ELF-1 (cell line): ENCODE measurements around the gene SSX4B.
"Not testable (repeated sequence)": the region's sequence is repeated elsewhere in the genome, so short reads cannot be mapped to it uniquely, and the experiment has no call there.

Source experiments
- DNase-seq: peaks from one replicate; pipeline ENCODE4 v3.0.0-alpha.2; 2016; ENCODE audit warnings: low read depth, low spot score

SSX4B gene

GRCh38 chrX:48411860-48412259, at the start of gene SSX4B:
Gene SSX4B, minus strand, starts transcription at chrX:48411960. Its CDS starts 588 bp downstream, at chrX:48411372.
- DNase-seq, result not testable (repeated sequence)

GRCh38 chrX:48460606-48461005, 48.8 kb upstream of the SSX4B start:
- no peak for DNase-seq

GRCh38 chrX:48460031-48460430, 48.3 kb upstream of the SSX4B start:
- DNase-seq, result no peak

- no peak for DNase-seq
These were observed 47.7 kb upstream of the SSX4B start for GRCh38 chrX:48459483-48459882.

- no peak for DNase-seq
These were observed 47.0 kb upstream of the SSX4B start for GRCh38 chrX:48458711-48459110.

GRCh38 chrX:48456628-48457331, 45.0 kb upstream of the SSX4B start:
- no peak for DNase-seq

- no peak for DNase-seq
These were observed 39.9 kb upstream of the SSX4B start for GRCh38 chrX:48451708-48452107.

GRCh38 chrX:48450076-48450475, 38.3 kb upstream of the SSX4B start:
- no peak for DNase-seq

GRCh38 chrX:48447201-48447600, 35.4 kb upstream of the SSX4B start:
- not testable (repeated sequence) for DNase-seq

GRCh38 chrX:48433713-48434112, 22.0 kb upstream of the SSX4B start:
- DNase-seq, result not testable (repeated sequence)

GRCh38 chrX:48430166-48430565, 18.4 kb upstream of the SSX4B start:
- not testable (repeated sequence) for DNase-seq

- DNase-seq, result not testable (repeated sequence)
These were observed 17.8 kb upstream of the SSX4B start for GRCh38 chrX:48429606-48430005.

- DNase-seq, result not testable (repeated sequence)
These were observed 15.4 kb upstream of the SSX4B start for GRCh38 chrX:48427027-48427716.

- DNase-seq, result not testable (repeated sequence)
These were observed 13.9 kb downstream of the SSX4B start for GRCh38 chrX:48397825-48398224.

- not testable (repeated sequence) for DNase-seq
These were observed 14.8 kb downstream of the SSX4B start for GRCh38 chrX:48396931-48397330.

- not testable (repeated sequence) for DNase-seq
These were observed 28.5 kb downstream of the SSX4B start, which contains the start of gene SSX4 for GRCh38 chrX:48383239-48383638. Gene SSX4, plus strand, starts transcription at chrX:48383539. Its CDS starts 515 bp downstream, at chrX:48384054.

GRCh38 chrX:48370408-48370807, 41.4 kb downstream of the SSX4B start:
- not testable (repeated sequence) for DNase-seq

- DNase-seq, result not testable (repeated sequence)
These were observed 43.9 kb downstream of the SSX4B start for GRCh38 chrX:48367717-48368408.

- DNase-seq, result not testable (repeated sequence)
These were observed 52.5 kb downstream of the SSX4B start for GRCh38 chrX:48359281-48359680.

GRCh38 chrX:48357681-48358080, 54.1 kb downstream of the SSX4B start:
- no peak for DNase-seq

- not testable (repeated sequence) for DNase-seq
These were observed 55.3 kb downstream of the SSX4B start, which contains the start of gene SSX3 for GRCh38 chrX:48356315-48357094. Gene SSX3, minus strand, starts transcription at chrX:48356703. Its CDS starts 1,454 bp downstream, at chrX:48355249.
